NK-92 (cell line): Measurements from ENCODE around the gene KCNMA1.

Source experiments
- DNase-seq: peaks from one replicate; lab custom pipeline; 2025; ENCODE audit not compliant: unreplicated experiment; lab: John Stamatoyannopoulos, UW

KCNMA1 gene

DNA sequence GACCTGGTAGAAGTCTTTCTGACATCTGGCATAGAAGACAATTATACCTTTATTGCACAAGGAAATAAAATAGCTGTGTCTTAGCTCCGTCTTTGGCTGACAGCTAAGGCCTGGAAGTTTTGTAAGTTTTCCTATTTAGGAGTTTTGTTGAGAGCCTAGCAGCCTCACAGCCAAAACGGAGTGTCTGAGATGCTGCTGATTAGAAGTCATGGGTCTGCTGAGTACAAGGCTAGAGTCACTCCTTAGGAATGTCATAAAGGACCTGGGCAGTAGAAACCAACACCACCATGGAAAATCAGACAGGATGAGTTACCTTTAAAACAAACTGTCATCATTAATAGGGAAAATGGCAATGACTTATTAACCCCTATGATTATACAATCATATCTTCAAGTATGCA lies 442.5 kb downstream of the KCNMA1 start:
- DNase-seq, result no peak

DNA sequence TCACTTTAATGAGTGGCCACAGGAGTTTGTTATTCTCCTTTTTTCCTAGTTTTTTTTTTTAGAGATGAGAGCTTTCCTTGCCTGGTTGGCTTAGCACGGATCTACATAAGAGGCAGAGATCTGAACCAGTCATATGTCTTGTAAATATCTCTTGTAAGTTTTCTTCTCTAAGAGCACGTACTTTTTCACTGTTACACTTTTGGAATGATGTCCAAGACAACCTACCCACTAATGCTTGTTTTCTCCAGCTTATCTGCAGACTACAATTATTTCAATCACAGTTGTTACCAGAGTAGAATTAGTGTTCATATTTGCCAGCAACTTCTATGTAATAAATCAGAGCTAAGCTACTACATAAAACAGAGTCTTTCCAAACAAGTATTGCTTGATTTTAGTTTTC lies 444.6 kb downstream of the KCNMA1 start:
- no peak for DNase-seq

DNA sequence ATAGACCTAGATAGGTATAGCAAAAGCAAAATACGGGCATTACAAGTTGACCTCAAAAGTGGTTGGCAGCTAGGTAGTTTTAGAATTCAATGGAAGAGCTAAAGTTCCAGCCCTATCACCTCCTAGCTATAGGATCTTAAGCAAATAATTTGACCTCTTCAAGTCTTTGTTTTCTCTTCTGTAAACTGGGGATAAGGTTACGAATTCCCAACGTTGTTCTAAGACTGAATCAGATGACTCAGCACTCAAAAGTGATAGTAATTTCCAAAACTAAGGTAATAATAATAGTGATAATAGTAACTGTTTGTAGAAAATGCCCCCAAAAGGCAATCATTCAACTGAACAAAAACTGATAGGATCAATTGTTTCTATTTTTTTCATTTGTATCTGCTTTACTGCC lies 445.2 kb downstream of the KCNMA1 start:
- no peak for DNase-seq

DNA sequence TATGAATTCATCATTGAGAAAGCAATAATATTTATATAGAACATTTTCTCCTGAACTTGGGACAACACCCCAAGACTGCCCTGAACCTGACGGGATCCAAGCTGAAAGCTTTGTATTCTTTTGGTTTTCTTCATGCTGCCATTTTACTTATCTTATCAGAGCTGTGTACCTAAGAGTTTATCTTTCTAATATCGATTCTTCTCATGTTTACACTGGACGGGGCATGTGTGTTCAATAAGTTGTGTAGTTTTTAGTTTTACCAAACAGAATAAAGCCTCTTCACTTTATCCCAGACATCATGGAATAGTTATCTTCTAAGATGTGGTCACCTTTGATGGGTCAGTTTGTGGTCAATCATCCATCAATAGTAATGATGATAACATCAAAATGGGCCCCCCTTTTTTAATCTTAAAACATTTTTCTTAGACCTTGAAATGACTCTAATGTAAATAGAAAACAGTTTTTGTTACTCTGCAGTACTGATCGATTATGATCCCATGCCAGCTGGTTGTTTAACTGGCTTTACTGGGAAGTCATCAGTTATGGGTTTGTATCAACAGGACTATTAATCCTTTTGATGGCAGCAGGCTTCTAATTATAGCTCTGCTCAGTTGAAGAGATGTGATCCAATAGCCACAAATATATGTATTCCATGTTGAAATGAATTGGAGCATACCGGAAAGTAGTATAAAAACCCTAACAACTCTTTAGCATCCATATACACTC lies 446.1 kb downstream of the KCNMA1 start:
- DNase-seq, result no peak

DNA sequence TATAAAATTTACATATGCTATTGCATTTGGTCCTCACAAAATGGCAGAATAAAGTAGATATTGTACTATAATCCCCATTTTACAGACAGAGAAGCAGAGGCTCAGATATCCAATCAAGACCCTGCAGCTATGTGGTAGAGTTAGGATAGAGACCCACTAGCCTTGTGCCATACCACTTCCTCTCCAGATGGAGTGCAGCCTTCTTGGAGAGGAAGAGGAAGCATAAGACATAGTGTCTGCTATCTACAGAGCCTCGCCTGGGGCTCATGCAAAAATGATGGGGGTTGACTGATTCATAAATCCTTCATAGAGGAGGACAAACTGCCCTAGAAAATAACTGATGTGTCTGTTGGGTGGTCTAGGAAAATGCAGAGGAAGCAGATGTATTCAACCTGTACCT lies 447.3 kb downstream of the KCNMA1 start:
- DNase-seq, result no peak

DNA sequence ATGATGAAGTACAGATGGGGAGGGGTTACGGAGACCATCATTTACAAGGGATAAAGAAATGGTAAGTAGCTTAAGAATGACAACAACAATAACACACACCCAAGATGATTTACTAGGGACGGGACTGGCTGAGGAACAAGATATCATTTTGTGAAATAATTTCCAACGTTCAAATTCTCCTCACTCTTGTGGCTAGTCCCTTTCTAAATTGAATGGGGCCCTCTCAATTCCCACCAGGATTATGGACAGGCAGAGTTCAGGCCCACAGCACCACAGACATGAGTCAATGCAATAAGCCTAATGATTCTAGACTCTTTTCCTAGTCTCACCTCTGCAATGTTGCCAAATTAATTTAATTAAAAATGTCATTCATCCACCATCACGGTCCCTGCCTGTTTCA lies 448.1 kb downstream of the KCNMA1 start:
- DNase-seq, result no peak

DNA sequence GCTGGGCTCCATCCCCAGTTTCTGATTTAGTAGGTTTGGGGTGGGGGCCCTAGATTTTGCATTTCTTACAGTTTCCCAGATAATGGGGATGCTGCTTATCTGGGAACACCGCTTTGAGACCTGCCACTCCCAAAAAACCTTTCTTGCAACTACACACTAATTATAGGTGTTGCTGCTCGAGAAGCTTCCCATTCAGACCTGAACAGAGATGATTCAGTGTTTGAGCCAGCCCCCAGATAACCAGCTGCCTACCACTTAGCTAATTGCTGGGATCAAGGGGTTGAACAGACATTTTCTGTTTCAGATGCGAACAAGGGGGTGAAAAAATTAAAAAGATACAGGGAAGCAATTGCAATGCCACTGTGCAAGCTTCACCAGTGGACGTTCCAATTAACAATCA lies 448.5 kb downstream of the KCNMA1 start:
- no peak for DNase-seq

DNA sequence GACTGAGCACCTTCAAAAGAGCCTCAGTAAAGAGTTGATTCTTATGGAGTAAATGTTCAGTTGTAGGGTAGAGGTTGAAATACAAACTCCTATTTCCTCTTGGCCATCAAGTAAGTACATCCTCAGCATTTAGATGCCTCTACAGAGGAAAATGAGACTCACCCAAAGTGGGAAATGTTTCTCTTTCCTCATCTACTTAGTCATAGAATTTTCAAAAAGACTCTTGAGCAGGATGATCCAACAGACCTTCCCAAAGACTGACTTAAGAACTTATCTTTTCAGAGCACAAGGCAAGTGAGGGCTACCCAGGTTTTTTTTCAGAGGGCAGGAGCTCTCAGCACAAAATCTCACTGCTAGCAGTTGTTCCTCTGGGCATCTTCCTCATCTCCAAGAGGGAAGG lies 449.1 kb downstream of the KCNMA1 start:
- DNase-seq, result no peak

DNA sequence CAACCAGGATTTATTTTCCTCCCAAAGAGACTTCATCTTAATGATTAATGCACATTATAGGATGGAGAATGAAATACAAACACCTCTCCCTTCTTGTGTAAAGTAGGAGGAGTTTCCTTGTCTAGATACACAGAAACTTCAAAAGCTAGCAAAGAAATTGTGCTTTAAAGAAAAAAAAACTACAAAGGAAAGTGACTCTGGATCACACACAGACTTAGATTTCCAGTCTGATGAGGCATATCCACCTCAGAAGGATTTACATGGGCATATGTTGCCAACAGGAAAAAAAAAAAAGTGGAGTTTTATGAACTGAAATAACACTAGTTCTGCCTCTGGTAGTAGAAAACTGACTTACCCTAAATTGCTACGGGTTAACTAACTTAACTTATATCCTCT lies 449.6 kb downstream of the KCNMA1 start:
- DNase-seq, result no peak

DNA sequence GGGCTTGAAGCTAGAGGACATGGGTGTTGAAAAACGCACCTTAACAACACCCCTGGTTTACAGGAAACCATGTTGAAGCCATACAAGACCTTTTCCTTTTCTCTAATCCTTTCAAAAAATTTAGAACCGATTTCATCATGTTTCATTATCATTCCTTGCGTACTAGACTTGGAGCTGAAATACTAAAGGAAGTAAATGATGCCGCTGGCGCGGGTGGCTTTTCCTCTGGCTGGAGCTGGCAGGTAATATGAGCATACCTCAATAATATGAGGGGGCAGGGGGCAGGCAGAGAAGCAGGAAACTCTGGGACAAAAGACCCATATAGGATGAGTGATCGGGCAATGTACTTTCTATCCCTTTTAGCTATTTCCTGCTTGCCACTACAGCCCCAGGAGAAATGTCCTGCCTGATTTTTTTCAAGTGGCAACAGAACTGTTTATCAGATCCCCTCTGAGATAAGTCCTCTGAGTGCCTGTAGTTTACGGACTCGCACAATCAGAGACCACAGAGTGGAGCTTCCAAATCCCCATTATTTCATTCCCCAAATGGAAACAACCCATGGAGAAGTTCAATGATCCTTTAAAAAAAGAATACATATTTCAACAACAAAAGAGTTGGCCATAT lies 450.1 kb downstream of the KCNMA1 start:
- DNase-seq, result no peak

DNA sequence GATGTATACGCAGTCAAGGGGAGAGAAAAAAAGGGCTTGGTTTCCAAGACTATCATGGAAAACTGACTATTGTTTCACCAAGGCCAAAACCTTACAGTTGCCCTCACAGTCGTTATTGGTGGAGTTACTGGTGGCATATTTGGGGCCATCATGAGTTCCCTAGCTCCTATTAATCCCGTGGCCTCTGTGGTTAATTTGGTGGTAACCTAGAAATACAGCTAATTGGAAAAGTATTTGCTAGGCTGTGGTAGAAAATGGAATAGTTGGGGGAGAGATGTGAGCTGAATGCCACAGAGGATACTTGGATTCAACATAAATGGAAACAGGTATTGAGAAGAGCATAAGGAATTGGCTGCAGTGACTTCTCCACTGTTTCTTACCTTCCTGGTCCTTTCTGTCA lies 450.7 kb downstream of the KCNMA1 start:
- DNase-seq, result no peak

DNA sequence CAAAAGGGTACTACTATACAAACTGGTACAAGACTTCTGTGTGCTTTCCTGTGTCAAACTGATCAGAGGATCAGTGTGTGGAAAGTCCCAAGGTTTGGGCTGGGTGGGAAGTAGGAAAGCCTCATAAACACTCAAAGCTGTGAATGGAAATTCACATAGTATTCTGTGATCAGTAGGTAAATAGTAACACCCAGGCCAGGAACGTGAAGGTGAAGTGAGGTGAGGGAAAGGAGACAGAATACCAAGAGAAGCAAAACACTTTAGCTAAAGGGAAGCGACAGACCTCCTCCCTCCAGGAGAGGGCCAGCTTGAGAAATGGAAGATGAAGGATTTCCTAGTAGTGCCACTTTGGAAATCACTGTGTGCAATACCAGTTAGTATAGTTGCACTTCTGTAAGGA lies 451.9 kb downstream of the KCNMA1 start:
- DNase-seq, result no peak

DNA sequence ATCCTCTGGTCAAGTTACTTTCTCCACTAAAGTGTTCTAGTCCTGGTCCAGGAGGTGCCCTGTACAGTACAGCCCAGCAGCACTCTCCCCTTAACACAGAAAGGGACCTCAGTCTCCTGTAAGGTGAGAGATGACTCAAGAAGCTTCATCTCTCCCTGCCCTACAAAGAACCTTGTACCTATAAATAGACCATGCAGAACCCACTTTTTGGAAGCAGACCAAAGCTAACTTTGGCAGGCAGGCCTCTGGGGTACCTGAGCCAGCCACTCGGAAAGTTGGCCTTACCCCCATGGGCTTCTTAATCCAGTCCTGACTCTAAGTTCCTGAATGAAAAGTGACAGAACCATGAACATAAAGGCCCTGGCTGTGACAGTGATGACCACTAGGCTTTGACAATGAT lies 454.8 kb downstream of the KCNMA1 start:
- no peak for DNase-seq

DNA sequence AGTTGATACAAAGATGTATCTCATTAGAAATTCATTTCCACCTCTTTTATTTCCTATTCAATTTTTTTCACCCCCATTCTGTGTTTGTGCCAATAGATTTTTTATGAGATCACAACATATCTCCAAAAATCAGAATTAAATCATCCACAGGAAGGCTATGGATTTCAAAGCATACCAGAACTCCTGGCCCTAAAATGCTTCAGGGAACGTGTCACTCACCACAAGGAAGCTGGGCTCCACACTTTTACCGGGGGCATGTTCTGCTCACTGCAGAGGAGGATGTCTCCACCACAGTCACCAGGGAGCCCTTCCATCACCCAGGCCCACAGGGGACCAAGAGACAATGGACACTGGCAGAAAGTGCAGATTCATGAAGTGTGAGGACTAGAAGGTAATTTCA lies 456.8 kb downstream of the KCNMA1 start:
- DNase-seq, result no peak

DNA sequence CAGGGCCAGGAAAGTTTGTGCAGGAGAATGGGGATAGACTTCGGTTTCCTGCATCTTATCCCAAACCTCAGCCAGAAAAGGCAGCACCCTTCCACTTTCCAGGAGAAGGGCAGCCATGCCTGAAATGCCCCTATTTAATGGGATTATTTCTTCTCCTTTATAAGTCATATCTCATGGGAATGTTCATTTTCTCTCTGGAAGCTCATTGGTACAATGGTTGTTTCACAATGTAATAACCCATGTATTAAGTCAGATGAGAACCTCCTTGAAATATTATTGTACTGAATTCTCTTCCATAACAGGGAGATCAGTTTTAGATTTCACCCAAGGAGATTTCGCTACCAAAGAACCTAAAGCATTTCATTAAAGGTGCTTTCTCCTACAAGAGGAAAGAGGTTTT lies 457.5 kb downstream of the KCNMA1 start:
- no peak for DNase-seq

DNA sequence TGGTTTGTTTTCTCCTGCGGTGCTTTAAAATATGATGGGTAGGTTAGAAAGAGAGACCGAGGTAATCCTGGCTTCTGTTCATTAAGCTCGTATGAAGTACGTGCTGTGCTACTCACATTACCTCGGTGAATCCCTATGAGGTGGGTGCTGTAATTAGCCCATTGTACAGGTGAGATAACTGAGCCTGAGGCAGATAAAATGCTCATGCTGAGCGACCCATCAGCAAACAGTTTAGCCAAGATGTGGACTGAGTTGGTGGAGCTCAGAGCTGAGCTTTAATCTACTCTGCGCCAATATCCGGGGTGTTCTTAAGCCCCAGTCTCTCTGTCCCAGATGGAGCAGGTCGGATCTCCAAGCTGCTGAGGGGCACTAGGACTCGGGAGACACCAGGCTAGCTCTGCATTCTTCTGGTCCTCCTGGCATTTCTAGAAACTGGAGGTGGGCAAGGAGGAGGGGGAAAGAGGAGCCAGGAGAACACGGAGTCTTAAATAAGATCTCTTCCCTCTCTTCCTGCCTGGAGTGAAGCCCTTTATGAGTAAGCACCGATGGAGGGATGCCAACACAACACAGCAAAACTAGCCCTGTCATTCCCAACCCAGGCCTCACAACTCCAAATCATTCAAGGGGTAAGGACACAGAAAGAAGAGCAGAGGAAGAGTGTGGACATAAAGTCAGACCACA lies 458.5 kb downstream of the KCNMA1 start:
- DNase-seq, result no peak

DNA sequence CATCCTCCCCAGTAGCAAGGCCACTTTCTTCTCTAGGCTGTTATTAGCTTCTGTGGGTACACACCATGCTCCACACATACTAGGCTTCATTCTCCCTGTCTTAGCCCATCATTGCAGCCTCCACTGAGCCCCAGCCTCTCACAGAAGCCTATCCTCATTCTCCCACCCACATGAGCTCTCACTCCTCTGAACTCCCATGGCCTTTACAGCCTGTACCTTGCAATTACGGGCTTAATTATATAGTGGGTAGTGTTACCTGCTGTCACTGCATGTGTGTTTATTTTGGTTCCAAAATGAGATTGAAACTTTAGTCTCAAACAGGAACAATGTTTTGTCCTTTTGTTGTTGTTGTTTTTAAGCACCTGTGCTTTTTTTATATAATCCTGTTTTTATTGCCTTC lies 460.0 kb downstream of the KCNMA1 start:
- no peak for DNase-seq

DNA sequence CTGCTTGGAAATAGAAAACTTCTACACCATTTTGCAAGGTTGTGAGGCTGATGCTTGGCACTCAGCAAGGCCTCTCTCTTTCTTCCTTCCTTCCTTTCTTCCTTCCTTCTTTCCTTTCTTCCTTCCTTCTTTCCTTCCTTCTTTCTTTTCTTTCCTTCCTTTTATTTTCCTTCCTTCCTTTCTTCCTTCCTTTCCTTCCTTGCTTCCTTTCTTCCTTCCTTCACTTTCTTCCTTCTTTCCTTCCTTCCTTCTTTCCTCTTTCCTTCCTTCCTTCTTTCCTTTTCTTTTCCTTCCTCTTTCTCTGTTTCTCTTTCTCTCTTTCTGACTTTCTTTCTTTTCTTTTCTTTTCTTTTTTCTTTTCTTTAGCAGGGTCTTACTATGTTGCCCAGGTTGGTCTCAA lies 460.4 kb downstream of the KCNMA1 start:
- no peak for DNase-seq

DNA sequence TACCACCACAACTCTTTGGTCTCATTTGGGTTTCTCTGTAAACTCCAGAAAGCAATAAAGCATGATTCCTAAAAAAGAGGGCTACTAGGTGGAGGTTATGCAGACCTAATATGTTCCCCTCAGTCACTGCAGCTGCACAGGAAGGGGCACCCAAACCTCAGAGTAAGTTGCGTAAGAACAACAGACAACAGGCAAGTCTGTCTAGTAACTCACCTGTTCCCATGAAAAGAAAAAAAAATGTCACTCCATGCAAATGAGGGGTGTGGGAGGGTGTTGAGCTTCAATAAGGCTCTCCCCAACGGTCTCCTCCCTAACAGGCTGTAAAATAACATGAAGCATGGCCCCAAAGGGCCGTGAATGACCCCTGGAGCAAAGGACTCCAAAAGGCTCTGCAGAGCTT lies 461.4 kb downstream of the KCNMA1 start:
- no peak for DNase-seq

DNA sequence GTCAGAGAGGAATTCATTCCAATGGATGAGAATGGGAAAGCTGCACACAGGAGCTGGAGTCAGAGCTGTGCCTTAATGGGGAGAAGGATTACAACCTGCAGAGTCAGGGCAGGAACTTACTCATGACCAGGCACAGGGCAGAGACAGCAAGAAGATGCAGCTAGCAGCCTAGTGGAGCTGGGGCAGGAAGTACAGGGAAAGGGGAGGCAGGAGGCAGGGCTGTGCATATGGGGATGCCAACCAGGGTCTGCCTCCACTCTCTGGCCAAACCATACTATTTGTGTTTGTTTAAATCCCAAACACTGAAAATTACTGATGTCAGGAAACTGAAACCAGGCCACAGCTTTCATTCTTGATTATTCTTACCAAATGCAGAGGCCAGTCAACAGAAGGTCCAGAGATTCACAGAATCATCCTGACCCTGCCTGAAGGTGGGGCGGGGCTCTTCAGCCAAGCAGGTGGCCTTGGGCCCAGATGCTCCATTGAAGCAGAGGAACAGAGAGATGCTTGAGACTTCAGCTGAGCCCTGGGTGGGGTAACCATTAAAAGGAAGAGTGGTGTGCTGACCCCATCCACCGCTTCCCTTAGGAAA lies 461.9 kb downstream of the KCNMA1 start:
- DNase-seq, result no peak

DNA sequence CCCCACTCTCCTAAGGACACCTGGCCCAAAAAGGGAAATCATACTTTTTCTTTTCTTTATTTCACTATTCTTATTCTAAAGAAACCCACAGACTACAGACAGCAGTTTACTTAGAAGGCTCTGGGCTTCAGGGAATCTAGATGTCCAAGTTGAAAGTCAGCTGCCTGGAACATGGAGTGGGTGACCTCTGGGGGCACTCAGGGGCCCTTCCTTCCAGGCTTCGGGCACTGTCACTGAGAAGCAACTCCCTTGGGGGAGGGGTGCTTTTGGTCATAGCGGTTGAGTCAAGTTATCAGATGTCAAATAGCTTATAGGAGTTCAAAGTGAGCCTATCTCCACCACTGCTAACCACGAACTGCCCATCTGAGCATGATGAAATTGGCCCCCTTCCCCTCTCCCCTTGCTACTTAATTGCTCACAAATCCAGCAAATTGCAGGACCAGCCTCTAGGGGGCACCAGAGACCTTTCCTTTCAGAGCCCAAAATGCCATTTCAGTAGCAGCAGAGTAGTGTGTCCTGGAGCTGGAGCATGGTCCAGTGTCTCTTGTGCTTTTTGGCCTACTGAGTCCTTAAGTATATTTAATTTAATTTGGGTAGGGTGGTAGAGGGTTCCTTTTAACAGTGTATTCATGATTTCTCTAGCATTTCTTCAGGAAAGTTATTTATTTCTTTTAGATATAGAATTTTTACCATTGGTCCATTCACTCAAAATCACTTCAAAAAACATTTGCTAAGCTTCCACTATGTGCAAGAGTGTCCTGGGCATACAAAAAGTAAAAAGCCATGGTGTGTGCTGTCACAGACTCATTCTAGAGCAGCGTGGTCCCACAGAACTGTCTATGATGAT lies 463.8 kb downstream of the KCNMA1 start:
- no peak for DNase-seq
